Measurements from ENCODE around the gene IGF2.

The IGF2 gene

GRCh38 chr11:2153581-2154194, 14.5 kb upstream of the IGF2 start:
- DNase-seq: no peak

GRCh38 chr11:2151500-2152257, 12.5 kb upstream of the IGF2 start:
- peak in 1 of 2 experiments; percentile 62 for DNase-seq

- DNase-seq: peak in 1 of 2 experiments; percentile 58
These were observed 11.0 kb upstream of the IGF2 start for GRCh38 chr11:2149864-2150847.

- DNase-seq: no peak
These were observed 10.3 kb upstream of the IGF2 start for GRCh38 chr11:2149460-2149859.

- DNase-seq: no peak
These were observed 9.4 kb upstream of the IGF2 start for GRCh38 chr11:2148595-2148994.

GRCh38 chr11:2147391-2147790, 8.2 kb upstream of the IGF2 start:
- DNase-seq: no peak

GRCh38 chr11:2146051-2146450, 6.9 kb upstream of the IGF2 start:
- DNase-seq: no peak

- no peak for DNase-seq
These were observed 5.5 kb upstream of the IGF2 start for GRCh38 chr11:2144544-2145248.

GRCh38 chr11:2143799-2144543, 4.8 kb upstream of the IGF2 start:
- no peak for DNase-seq

- no peak for DNase-seq
These were observed 4.2 kb upstream of the IGF2 start for GRCh38 chr11:2143477-2143798.

- peak in 1 of 2 experiments; percentile 14 for DNase-seq
These were observed 3.6 kb upstream of the IGF2 start for GRCh38 chr11:2142762-2143202.

GRCh38 chr11:2142300-2142759, 3.1 kb upstream of the IGF2 start:
- peak in 1 of 2 experiments; percentile 24 for DNase-seq

- DNase-seq: no peak
These were observed 1.5 kb upstream of the IGF2 start for GRCh38 chr11:2140411-2141400.

- no peak for DNase-seq
These were observed 590 bp upstream of the IGF2 start for GRCh38 chr11:2139621-2140337.

- DNase-seq: peak in 1 of 2 experiments; percentile 21
These were observed 612 bp downstream of the IGF2 start for GRCh38 chr11:2138431-2139122.

- no peak for DNase-seq
These were observed 1.1 kb downstream of the IGF2 start for GRCh38 chr11:2138068-2138430.

GRCh38 chr11:2137202-2138067, 1.8 kb downstream of the IGF2 start:
- DNase-seq: peak; percentile 51 to 77

GRCh38 chr11:2136952-2137201, 2.3 kb downstream of the IGF2 start:
- DNase-seq: no peak

Measured in SW 1271 (cell line).